MCF 10A (cell line): ENCODE data around the gene VWA5B1. TPM values are rescaled to one million over a fixed set of nuclear protein-coding genes. Genes with fewer than 3 reads are reported as not detected.

Experiments used
- BruUV-seq: library from RNA; stranded (reverse); fragments of 400-500 nt; replicated peaks from 2 replicates; lab custom pipeline; 2021; lab: Mats Ljungman, UMichigan
- CTCF ChIA-PET: fragments of 300-600 bp; sonication (Branson Sonifier 250); formaldehyde crosslinking; extraction: SDS; loops from one replicate; lab custom pipeline; 2021; ENCODE audit warnings: antibody characterized with exemption, inconsistent platforms; lab: Yijun Ruan, JAX
- POLR2A ChIA-PET: fragments of 300-600, 350-650 bp; sonication (Branson Sonifier 250); formaldehyde crosslinking; extraction: SDS; loops from one replicate; lab custom pipeline; 2020; ENCODE audit warnings: antibody characterized with exemption, inconsistent platforms; lab: Yijun Ruan, JAX
- DNase-seq: peaks from one replicate; pipeline ENCODE4 v3.0.0-alpha.2; 2018; ENCODE audit not compliant: unreplicated experiment
- H3K27ac Mint-ChIP-seq: one replicate; pipeline ENCODE4 v1.8.0; 2022; ENCODE audit warnings: mild to moderate bottlenecking, low read depth, mixed read lengths; ENCODE audit not compliant: unreplicated experiment
- H3K27me3 Mint-ChIP-seq: one replicate; pipeline ENCODE4 v1.8.0; 2022; ENCODE audit warnings: mixed read lengths; ENCODE audit not compliant: insufficient read depth, unreplicated experiment
- H3K36me3 Mint-ChIP-seq: one replicate; pipeline ENCODE4 v1.8.0; 2022; ENCODE audit warnings: mild to moderate bottlenecking, moderate library complexity, mixed read lengths; ENCODE audit not compliant: insufficient read depth, unreplicated experiment
- H3K4me1 Mint-ChIP-seq: one replicate; pipeline ENCODE4 v1.8.0; 2022; ENCODE audit warnings: mixed read lengths; ENCODE audit not compliant: insufficient read depth, unreplicated experiment
- H3K4me3 Mint-ChIP-seq: one replicate; pipeline ENCODE4 v1.8.0; 2022; ENCODE audit warnings: mild to moderate bottlenecking, moderate library complexity, mixed read lengths; ENCODE audit not compliant: unreplicated experiment
- H3K9me3 Mint-ChIP-seq: one replicate; pipeline ENCODE4 v1.8.0; 2022; ENCODE audit warnings: mixed read lengths; ENCODE audit not compliant: unreplicated experiment
- intact Hi-C: fragments of 100-400 bp; cut with micrococcal nuclease; formaldehyde crosslinking; loops from 2 replicates; pipeline ENCODE4 v1.14.1; 2022
- total RNA-seq: library from RNA; stranded (reverse); gene quantifications from 2 replicates; pipeline ENCODE4 v1.2.3, GENCODE V29; 2022
- TF ChIP-seq, protein P1 (sequence below): fragments of 200-600 bp; IDR thresholded peaks from one replicate; pipeline ENCODE4 v1.8.0; 2022; ENCODE audit warnings: antibody characterized with exemption, mild to moderate bottlenecking; ENCODE audit not compliant: unreplicated experiment

VWA5B1 gene
- total RNA-seq, 1 experiment from 2014 or later: not detected

DNA sequence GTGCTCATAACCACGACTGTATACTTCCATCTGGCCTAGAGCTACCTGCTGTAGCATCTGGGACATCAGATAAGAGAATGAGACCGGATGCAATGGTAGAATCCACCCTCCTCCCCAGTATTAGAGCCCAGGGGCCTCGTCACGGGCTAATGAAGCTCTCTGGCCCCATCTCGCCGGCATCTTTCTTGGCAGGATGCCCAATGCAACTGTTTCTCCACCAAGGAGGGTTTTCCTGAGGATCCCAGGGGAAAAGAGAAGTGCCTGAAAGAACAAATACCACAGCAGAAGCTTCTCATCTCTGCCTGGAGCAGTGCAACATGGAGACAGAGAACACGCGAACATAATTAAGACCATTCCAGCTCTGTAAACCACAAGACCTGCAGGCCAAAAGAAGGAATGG, 80.0 kb downstream of the VWA5B1 start:
- H3K27me3 Mint-ChIP-seq: peaks cover 31% of the 10 kb centered on the region
- ChIA-PET POLR2A (no interaction called here), CTCF (interaction anchor here (1.0 kb wide), 1 partner anchor 9 kb away, joined by 3 read pairs; no protein-coding TSS in a partner anchor)
- H3K4me3 Mint-ChIP-seq: no peak overlapping the region
- H3K27ac Mint-ChIP-seq: no peak overlapping the region
- no peaks in the 10 kb centered on the region for H3K36me3 Mint-ChIP-seq
- H3K9me3 Mint-ChIP-seq: no peaks in the 10 kb centered on the region
- TF ChIP-seq, protein P1, sequence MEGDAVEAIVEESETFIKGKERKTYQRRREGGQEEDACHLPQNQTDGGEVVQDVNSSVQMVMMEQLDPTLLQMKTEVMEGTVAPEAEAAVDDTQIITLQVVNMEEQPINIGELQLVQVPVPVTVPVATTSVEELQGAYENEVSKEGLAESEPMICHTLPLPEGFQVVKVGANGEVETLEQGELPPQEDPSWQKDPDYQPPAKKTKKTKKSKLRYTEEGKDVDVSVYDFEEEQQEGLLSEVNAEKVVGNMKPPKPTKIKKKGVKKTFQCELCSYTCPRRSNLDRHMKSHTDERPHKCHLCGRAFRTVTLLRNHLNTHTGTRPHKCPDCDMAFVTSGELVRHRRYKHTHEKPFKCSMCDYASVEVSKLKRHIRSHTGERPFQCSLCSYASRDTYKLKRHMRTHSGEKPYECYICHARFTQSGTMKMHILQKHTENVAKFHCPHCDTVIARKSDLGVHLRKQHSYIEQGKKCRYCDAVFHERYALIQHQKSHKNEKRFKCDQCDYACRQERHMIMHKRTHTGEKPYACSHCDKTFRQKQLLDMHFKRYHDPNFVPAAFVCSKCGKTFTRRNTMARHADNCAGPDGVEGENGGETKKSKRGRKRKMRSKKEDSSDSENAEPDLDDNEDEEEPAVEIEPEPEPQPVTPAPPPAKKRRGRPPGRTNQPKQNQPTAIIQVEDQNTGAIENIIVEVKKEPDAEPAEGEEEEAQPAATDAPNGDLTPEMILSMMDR: no peak
- intact Hi-C loops: no loop called here
- no TSS peak for BruUV-seq
- DNase-seq: no peak
- H3K4me1 Mint-ChIP-seq: peaks cover 4% of the 10 kb centered on the region

- Mint-ChIP-seq H3K36me3 (no peaks in the 10 kb centered on the region), H3K9me3 (no peaks in the 10 kb centered on the region), H3K27ac (no peak overlapping the region), H3K27me3 (peaks cover 28% of the 10 kb centered on the region), H3K4me3 (no peak overlapping the region), H3K4me1 (peaks cover 9% of the 10 kb centered on the region)
- no TSS peak for BruUV-seq
- TF ChIP-seq, protein P1: no peak
- intact Hi-C loops: no loop called here
- ChIA-PET CTCF (no interaction called here), POLR2A (no interaction called here)
- peak; percentile 32 for DNase-seq
Measured at GRCh38 chr1:20371411-20371810, 80.7 kb downstream of the VWA5B1 start.

- Mint-ChIP-seq H3K4me3 (no peak overlapping the region), H3K4me1 (peaks cover 9% of the 10 kb centered on the region), H3K27ac (no peak overlapping the region), H3K36me3 (no peaks in the 10 kb centered on the region), H3K27me3 (peaks cover 23% of the 10 kb centered on the region), H3K9me3 (no peaks in the 10 kb centered on the region)
- POLR2A ChIA-PET: no interaction called here
- no peak for DNase-seq
- intact Hi-C loops: no loop called here
- CTCF ChIA-PET: no interaction called here
- TF ChIP-seq, protein P1: no peak
- BruUV-seq: no TSS peak
Measured at GRCh38 chr1:20371883-20372282, 81.2 kb downstream of the VWA5B1 start.

DNA sequence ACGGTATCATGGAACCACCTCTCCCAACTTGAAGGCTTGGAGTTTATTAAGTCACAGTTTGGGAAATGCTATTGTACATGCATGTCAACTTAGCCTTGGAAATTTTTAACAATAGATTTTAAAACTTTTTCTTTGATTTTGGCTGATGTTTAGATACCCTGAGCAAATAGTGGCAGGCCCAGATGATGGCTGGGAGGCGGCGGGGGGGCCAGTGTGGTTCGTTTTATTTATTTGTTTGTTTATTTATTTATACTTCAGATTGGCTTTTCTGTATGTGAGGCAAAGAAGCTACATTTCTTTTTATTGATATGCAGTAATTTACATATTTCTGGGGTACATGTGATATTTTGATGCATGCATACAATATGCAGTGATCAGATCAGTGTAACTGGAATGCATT, 82.0 kb downstream of the VWA5B1 start:
- no peaks in the 10 kb centered on the region for H3K9me3 Mint-ChIP-seq
- CTCF ChIA-PET: no interaction called here
- peaks cover 15% of the 10 kb centered on the region for H3K27me3 Mint-ChIP-seq
- H3K27ac Mint-ChIP-seq: no peak overlapping the region
- intact Hi-C loops: no loop called here
- no peaks in the 10 kb centered on the region for H3K36me3 Mint-ChIP-seq
- H3K4me1 Mint-ChIP-seq: peaks cover 9% of the 10 kb centered on the region
- DNase-seq: no peak
- POLR2A ChIA-PET: no interaction called here
- no TSS peak for BruUV-seq
- no peak overlapping the region for H3K4me3 Mint-ChIP-seq
- TF ChIP-seq, protein P1: no peak
